ENCODE measurements around the gene RUFY1. TPM values are rescaled to one million over a fixed set of nuclear protein-coding genes. Genes with fewer than 3 reads are reported as not detected.

RUFY1 gene
- total and polyA plus RNA-seq, 10 of the 15 experiments (the other 5 are each of a cell fraction or from before 2014, with no cell fraction given): 5.7 to 36.3 (median 24.5) TPM

GRCh38 chr5:179559284-179560252, 9.2 kb downstream of the RUFY1 start (continued):
- TF ChIP-seq BCL3 (IDR thresholded peaks at IDR 0.05; ENCODE audit: borderline replicate concordance, insufficient read depth, low read depth, low read length, poor library complexity, severe bottlenecking) (no peak), RCOR1 (conservative IDR thresholded peaks at IDR 0.05; ENCODE audit: low read depth, low read length) (no peak), ELK1 (IDR thresholded peaks at IDR 0.05; ENCODE audit: low read depth, low read length) (no peak), CBFB (IDR thresholded peaks at IDR 0.05; ENCODE audit: low read depth) (no peak), ZBTB40 (IDR thresholded peaks at IDR 0.05; ENCODE audit: borderline replicate concordance) (peak; percentile 24; the same call in 1 of the 2 replicates), TCF12 (IDR thresholded peaks at IDR 0.05; ENCODE audit: low read depth, low read length) (no peak), TCF7 (IDR thresholded peaks at IDR 0.05; ENCODE audit: borderline replicate concordance) (no peak), GABPA (IDR thresholded peaks at IDR 0.05; ENCODE audit: low read depth) (no peak), NRF1 (conservative IDR thresholded peaks at IDR 0.05; ENCODE audit: low read depth, low read length) (no peak), ZNF687 (IDR thresholded peaks at IDR 0.05) (no peak), NFIC (IDR thresholded peaks at IDR 0.05; ENCODE audit: low read depth, low read length) (no peak), ZBTB33 (IDR thresholded peaks at IDR 0.05) (no peak), IKZF2 (IDR thresholded peaks at IDR 0.05) (peak; percentile 61 to 67), FOXM1 (IDR thresholded peaks at IDR 0.05; ENCODE audit: low read depth, low read length) (no peak), SMC3 (IDR thresholded peaks at IDR 0.05; ENCODE audit: borderline replicate concordance, low read length) (no peak), ATF7 (IDR thresholded peaks at IDR 0.05; ENCODE audit: low read depth) (no peak)

All from GM12878 (cell line).